CD4-positive, alpha-beta T cell treated with Interleukin-1 beta for 1 hour (primary cell): ENCODE data around the gene HIBCH.
"Not testable (repeated sequence)": the region's sequence is repeated elsewhere in the genome, so short reads cannot be mapped to it uniquely, and the experiment has no call there.

Experiments used
- DNase-seq, 2 donors: peaks; one replicate each; pipeline ENCODE4 v3.0.0-alpha.2; 2020 to 2022

The HIBCH gene

DNA sequence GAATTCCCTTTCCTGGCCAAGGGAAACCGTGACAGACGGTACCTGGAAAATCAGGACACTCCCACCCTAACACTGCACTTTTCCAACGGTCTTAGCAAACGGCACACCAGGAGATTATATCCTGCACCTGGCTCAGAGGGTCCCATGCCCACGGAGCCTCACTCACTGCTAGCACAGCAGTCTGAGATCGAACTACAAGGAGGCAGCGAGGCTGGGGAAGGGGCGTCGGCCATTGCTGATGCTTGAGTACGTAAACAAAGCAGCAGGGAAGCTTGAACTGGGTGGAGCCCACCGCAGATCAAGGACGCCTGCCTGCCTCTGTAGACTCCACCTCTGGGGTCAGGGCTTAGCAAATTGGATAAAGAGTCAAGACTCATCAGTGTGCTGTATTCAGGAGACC, 95.6 kb downstream of the HIBCH start:
- DNase-seq: not testable (repeated sequence)

DNA sequence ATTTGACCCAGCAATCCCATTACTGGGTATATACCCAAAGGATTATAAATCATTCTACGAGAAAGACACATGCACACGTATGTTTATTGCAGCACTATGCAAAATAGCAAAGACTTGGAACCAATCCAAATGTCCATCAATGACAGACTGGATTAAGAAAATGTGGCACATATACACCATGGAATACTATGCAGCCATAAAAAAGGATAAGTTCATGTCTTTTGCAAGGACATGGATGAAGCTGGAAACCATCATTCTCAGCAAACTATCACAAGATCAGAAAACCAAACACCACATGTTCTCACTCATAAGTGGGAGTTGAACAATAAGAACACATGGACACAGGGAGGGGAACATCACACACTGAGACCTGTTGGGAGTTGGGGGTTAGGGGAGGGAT, 96.9 kb downstream of the HIBCH start:
- DNase-seq: not testable (repeated sequence)

- no peak for DNase-seq
Observed at GRCh38 chr2:190221429-190221828, 98.2 kb downstream of the HIBCH start.

- no peak for DNase-seq
Observed at GRCh38 chr2:190219186-190219585, 100.4 kb downstream of the HIBCH start.

GRCh38 chr2:190217616-190218015, 102.0 kb downstream of the HIBCH start:
- no peak for DNase-seq

- DNase-seq: no peak
Observed at GRCh38 chr2:190216829-190217228, 102.8 kb downstream of the HIBCH start.

- DNase-seq: no peak
Observed at GRCh38 chr2:190215620-190216019, 104.0 kb downstream of the HIBCH start.

GRCh38 chr2:190214426-190215194, 105.0 kb downstream of the HIBCH start:
- no peak for DNase-seq

DNA sequence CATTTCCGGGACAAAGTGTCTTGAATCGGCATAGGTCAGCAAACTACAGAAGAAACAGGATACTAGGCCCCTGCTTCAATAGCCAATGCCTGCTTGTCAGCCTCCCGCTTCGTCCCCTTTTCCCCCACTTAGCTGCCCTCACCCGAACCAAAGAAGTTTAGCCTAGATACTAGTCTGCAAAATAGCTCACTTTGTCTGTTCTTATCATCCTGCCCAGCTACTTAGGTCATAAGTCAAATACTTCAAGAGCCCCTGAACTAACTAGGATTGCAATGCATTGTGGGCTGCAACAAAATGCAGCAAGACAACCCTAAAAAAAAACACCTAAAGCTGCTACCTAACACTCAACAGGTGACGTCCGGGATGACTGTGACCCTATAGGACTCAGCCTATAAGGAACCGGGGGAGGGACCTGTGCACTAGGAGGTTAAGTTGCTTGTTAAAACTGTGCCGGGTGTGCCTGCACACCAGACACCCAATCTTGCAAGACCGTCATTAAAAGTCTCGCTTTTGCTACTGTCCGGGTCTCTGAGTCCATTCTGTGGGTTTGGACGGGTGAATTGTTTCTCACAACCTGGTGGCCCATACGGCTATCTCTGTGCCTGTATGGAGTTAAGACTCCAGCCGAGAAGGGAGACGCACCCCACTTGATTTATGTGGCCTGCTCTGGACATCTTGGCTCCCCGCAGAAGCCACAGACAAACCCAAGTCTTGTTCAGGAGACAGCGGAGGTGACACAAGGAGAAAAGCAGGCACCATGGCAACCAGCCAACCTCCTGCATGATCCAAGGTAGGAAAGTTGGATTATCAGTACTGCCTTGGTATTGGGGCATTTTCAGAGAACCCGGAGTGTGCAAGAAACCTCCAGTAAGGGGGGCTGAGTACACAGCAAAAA, 105.9 kb downstream of the HIBCH start:
- DNase-seq: no peak

- no peak for DNase-seq
Observed at GRCh38 chr2:190210471-190210870, 109.2 kb downstream of the HIBCH start.

DNA sequence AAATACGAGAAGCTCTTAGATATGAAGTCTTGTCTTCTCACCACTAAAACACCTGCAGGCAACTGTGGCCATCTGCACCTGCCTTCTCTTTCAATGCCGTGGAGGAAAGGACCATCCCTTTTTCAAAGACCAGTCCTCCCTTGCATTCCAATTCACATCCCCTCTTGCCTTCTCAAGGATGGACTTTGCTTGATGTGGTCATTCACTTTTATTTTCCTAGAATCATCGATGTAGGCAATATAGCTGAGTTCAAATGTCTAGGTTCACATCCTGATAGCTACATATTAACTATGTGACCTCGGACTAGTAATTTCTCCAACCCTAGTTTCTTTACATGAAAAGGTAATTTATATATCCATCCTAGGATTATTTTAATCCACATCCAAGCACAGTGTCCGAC, 110.1 kb downstream of the HIBCH start:
- DNase-seq: no peak

DNA sequence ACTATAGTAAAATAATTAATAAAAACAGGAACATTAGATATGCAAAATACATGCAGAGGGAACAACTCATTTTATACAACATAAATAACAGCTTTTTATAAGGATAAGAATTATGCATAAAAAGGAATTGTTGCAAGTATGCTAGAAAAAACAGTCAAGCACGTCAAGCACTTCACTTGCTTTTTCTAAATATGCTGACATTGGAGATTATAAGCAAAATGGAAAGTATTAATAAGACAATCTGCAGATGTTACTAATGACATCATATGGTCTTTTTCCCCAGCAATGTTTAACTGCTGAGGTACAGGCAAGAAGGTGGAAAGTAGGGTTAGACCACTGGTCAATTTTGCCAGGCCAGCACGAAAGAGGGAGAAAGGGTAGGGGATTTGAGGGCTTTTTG, 111.7 kb downstream of the HIBCH start:
- DNase-seq: no peak

GRCh38 chr2:190205657-190206056, 114.0 kb downstream of the HIBCH start:
- no peak for DNase-seq

DNA sequence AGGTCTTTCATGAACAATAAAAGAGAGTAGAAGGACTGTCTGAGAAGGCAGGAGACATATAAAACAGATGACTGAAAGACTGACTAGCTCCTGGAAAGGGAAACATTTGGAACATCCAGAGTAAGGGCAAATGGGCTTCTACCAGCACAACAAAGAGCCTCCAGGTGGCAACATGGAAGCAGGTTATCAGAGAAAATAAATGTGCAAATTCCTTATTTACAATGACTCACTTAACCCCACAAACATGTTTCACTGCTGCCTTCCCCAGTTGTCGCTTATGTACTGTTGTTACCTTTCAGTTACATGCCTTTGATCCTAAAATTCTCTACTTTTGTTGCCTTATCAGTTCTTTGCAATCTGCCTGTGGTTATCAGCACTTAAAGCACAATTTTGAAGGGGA, 117.0 kb downstream of the HIBCH start:
- no peak for DNase-seq

DNA sequence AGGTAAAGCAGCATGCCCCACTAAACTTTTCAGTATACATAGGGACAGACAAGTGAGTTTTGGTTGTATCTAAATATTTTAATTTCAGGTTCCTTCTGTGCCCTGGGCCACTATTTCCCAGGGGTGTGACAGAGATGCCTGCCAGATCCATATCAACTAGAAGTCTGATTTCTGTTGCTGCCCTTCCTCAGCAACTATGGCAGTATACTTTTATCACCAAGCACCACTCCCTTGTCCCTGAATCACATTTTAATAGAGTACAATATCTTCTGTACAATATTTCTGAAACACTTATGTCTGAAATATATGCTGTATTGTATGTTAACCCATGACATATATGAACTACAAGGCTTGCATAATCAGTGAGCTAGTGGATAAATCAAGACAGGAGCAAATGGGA, 117.6 kb downstream of the HIBCH start:
- DNase-seq: no peak

DNA sequence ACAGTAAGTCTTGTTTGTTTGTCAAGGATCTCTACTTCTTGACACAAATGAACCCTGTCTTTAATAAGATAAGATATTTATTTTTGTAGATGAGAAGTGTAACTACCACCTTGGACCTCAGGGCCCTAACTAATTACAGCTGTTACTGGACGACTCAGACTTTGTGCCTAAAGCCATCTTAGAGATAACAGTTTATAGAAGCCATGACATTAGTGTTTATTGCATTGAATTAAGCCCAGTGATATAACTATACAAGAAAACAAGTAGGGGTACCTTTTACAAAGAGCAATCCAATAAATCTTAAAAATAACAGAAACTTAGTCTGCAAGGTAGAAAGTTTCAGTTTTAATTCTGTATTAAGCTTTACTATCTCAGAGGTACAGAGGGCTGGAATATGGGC, 119.0 kb downstream of the HIBCH start:
- DNase-seq: no peak

DNA sequence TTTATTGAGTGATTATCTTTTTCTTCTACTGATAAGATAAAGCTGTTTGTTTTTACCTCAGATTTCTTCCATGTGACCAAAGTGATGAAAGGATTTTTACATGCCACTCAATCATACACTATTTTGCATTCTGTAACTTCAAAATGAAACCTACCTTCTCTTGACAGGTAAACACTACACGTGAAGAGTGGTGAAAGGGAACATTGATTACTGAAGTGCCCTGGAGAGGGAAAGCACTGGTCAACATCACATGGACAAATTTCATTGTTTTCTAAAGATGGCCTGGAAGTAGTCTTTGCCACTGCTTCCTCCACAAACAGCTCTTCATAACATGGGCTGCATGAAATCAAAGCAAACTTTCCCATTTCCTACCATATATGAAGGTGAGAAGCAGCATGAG, 120.1 kb downstream of the HIBCH start:
- DNase-seq: no peak

- no peak for DNase-seq
Observed at GRCh38 chr2:190199109-190199508, 120.5 kb downstream of the HIBCH start.

GRCh38 chr2:190197143-190197720, 122.4 kb downstream of the HIBCH start:
- DNase-seq: no peak

DNA sequence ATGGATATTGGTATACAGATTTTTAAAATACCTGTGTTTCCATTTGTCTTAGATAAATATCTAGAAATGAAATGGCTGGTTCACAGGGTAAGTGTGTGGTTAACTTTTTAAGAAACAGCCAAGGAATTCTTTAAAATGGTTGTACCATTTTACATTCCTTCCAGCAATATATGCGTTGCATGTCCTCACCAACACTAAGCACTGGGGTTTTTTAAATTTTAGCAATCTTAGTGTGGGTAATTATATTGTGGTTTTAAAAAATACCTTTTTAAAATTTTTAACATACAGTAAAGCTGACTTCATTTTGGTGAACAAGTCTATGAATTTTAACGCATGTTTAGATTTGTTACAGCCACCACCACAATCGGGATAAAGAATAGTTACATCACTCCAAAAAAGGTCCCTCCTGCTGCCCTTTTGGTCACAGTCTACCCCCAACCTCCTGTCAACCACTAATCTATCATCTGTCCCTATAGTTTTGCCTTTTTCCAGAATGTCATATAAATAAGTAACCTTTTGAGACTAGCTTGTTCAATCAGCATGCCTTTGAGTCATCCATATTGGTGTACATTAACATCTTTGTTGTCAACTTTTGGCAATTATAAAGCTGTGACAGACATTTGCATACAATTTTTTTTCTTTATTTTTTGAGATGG, 129.0 kb downstream of the HIBCH start:
- no peak for DNase-seq

GRCh38 chr2:190188289-190188688, 131.3 kb downstream of the HIBCH start:
- DNase-seq: no peak

- no peak for DNase-seq
Observed at GRCh38 chr2:190186238-190186637, 133.4 kb downstream of the HIBCH start.

DNA sequence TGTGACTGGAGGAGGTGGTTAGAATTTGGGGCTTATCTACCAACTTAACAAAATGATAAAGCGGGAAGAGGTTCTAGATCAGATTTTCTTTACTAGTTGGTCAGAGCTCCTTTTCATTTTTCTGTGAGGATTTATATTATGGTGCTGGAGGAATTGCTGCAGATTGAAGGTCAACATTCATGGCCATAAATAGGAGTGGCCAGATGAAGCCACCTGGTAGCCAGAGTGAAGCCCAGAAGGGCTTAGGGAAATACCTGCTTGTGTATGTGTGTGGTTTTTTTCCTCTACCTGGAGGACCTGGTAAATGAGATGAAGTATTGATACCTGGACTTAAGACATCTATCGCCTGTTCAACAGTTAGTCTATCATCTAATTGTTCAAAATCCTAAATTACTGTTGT, 134.2 kb downstream of the HIBCH start:
- no peak for DNase-seq
